Stimulated activated CD4-positive, alpha-beta T cell treated with anti-CD3 and anti-CD28 coated beads, Interleukin-15, amount 100 ng/mL, for 24 hours (primary cell): Measurements from ENCODE around the gene PURA.
"Not testable (repeated sequence)": the region's sequence is repeated elsewhere in the genome, so short reads cannot be mapped to it uniquely, and the experiment has no call there.

Experiments used
- DNase-seq: peaks from one replicate; pipeline ENCODE4 v3.0.0-alpha.2; 2020

PURA gene

DNA sequence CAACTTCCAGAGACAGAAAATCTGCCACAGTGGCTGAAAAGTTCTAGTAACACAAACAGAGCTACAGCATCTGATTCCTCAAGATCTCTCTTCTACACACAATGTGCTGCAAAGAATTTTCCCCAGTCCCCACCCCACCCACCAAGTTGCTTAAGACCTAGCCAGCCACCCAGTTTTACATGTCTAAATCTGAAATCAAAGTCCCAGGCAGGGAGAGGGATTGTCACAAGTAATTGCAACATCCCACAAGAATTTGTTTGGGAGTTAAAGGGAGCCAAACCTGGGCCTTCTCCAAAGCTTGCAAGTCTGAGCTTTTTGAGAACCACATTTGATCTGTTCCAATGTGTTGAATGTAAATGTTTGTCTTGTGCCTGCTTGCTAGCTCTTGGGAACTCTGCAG lies 27.3 kb downstream of the PURA start:
- DNase-seq = no peak

GRCh38 chr5:140142246-140142645 lies 28.3 kb downstream of the PURA start:
- DNase-seq = no peak

GRCh38 chr5:140142856-140143255 lies 28.9 kb downstream of the PURA start:
- DNase-seq = no peak

- DNase-seq = no peak
These were observed 29.8 kb downstream of the PURA start for GRCh38 chr5:140143521-140144258.

- DNase-seq = no peak
These were observed 31.3 kb downstream of the PURA start for GRCh38 chr5:140145256-140145655.

DNA sequence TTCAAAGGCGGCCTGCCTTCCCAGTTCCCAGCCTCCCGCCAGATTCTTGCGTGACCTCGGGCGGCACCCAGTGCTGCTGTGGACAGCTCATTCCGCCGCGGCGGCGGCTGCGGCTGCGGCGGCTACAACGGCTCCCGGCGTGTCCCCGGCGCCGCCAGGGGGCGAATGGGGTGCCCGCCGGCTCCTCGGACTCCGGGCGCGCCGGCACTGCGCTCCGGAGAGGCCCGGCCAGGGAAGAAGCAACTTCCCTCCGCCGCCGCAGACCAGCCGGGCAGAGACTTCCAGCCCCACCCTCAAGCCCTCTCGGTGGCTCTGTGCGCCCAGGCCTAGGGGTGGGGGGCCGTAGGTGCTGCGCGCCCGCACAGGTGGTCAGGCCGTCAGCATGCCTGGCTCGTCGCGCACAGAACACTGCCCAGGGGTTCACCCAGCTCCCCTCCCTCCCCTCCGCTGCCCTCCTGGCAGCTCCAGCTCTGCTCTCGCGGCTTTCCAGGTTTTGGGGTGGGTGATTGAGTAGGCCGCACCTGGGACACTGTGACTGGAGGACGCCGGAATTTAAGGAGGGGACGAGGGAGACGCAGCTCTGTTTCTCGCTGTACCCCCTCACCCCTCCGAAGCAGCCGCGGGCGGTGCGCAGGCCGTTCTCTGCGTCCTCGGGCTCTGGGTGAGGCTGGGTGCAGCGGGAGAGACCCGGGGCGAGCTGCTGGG lies 32.1 kb downstream of the PURA start:
- peak; percentile 74 for DNase-seq

- DNase-seq = no peak
These were observed 32.6 kb downstream of the PURA start for GRCh38 chr5:140146523-140146842.

- DNase-seq = no peak
These were observed 33.6 kb downstream of the PURA start for GRCh38 chr5:140147460-140147859.

DNA sequence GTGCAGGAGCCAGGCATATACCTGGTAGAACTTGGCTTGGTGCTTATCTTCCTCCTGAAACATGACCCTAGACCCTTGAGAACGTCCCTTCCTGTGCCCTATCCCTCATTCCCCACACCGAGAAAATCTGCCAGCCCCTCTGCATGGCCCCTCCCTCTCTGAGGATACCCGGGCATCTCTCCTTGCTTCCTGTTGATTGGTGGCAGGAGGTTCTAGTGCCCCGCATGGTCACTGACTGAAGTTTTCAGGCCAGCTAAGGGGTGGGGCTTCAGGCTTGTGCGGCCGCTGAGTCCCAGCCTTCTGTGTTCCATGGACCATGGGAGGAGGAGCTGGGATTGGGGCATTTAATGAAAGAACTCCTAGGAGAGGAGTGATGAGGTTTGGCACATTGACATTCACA lies 34.6 kb downstream of the PURA start:
- DNase-seq = no peak

GRCh38 chr5:140150201-140150600 lies 36.3 kb downstream of the PURA start:
- no peak for DNase-seq

- no peak for DNase-seq
These were observed 37.5 kb downstream of the PURA start for GRCh38 chr5:140151144-140152021.

GRCh38 chr5:140152022-140152999 lies 38.4 kb downstream of the PURA start:
- no peak for DNase-seq

DNA sequence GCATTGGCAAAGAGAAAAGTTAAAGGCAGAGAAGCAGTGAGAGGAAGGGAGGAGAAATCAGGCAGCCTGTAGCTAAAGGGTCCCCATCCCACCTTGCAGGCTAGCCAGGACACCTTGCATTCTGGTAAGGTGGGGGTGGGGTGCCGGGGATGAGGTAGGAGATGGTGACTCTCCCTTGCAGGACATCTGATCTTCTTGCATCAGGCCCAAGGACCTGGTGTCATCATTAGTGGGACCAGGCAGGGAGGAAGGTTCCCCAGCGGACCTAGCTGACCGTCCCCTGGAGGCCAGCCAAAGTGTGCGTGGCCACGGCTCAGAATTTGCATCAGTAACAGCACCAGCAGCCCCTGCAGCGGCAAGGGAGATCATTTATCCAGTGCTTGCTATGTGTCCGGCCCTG lies 39.3 kb downstream of the PURA start:
- no peak for DNase-seq

DNA sequence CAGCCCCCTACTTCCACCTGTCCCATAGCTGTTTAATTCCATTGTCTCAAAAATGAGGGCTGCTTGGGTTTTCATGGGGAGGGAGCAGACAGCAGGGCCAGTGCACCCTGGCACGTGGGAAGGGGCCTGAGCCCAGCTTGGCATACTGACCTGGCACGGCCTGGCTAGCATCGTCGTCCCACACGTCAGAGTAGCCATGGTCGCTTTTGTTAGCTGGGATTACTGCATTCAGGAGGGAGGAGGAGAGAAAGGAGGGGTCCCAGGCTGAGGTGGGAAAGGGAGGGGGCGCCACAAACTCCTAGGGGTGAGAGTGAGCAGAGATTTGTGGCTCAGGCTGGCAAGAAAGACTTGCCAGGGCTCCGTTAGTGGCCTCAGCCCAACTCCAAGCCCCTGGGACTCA lies 40.0 kb downstream of the PURA start:
- DNase-seq = no peak

- not testable (repeated sequence) for DNase-seq
These were observed 40.9 kb downstream of the PURA start for GRCh38 chr5:140154710-140155381.

- peak; percentile 92 for DNase-seq
These were observed 43.3 kb downstream of the PURA start for GRCh38 chr5:140157032-140157781.

- no peak for DNase-seq
These were observed 45.4 kb downstream of the PURA start for GRCh38 chr5:140159014-140159927.

GRCh38 chr5:140162275-140162674 lies 48.4 kb downstream of the PURA start:
- no peak for DNase-seq

- DNase-seq = no peak
These were observed 48.9 kb downstream of the PURA start for GRCh38 chr5:140162781-140163180.
